Gastrocnemius medialis (tissue), 4 donors: ENCODE measurements around the gene GNB1.

ENCODE experiments used
- POLR2A ChIP-seq, 2 donors: fragments of 450-650 bp; IDR thresholded peaks; one replicate each; pipeline ENCODE4 v1.6.1; 2017; ENCODE audit warnings: antibody characterized with exemption in 2 of 2, mild to moderate bottlenecking in 2 of 2, moderate library complexity in 2 of 2
- TF ChIP-seq, protein P1 (sequence below), 5 experiments: fragments of 450-650 bp in 3 of 5; fragments of 200-600 bp in 2 of 5; sonication (generic) in 2 of 5; IDR thresholded peaks in 4 of 5; conservative IDR thresholded peaks in 1 of 5; 1 replicate in 4 of 5; 2 replicates in 1 of 5; pipeline ENCODE4 v1.5.1; 2016 to 2019; ENCODE audit warnings: antibody characterized with exemption in 5 of 5, mild to moderate bottlenecking in 3 of 5, moderate library complexity in 3 of 5

- TF ChIP-seq, protein P1, sequence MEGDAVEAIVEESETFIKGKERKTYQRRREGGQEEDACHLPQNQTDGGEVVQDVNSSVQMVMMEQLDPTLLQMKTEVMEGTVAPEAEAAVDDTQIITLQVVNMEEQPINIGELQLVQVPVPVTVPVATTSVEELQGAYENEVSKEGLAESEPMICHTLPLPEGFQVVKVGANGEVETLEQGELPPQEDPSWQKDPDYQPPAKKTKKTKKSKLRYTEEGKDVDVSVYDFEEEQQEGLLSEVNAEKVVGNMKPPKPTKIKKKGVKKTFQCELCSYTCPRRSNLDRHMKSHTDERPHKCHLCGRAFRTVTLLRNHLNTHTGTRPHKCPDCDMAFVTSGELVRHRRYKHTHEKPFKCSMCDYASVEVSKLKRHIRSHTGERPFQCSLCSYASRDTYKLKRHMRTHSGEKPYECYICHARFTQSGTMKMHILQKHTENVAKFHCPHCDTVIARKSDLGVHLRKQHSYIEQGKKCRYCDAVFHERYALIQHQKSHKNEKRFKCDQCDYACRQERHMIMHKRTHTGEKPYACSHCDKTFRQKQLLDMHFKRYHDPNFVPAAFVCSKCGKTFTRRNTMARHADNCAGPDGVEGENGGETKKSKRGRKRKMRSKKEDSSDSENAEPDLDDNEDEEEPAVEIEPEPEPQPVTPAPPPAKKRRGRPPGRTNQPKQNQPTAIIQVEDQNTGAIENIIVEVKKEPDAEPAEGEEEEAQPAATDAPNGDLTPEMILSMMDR (IDR thresholded peaks at IDR 0.05 in 4 of 5, conservative IDR thresholded peaks at IDR 0.05 in 1 of 5), result no peak
- TF ChIP-seq POLR2A (IDR thresholded peaks at IDR 0.05), result no peak
Measured at GRCh38 chr1:1757422-1758058, 133.3 kb downstream of the GNB1 start.
